ENCODE results near the gene C2orf72.
"Not testable (repeated sequence)": the region's sequence is repeated elsewhere in the genome, so short reads cannot be mapped to it uniquely, and the experiment has no call there.

The C2orf72 gene

DNA sequence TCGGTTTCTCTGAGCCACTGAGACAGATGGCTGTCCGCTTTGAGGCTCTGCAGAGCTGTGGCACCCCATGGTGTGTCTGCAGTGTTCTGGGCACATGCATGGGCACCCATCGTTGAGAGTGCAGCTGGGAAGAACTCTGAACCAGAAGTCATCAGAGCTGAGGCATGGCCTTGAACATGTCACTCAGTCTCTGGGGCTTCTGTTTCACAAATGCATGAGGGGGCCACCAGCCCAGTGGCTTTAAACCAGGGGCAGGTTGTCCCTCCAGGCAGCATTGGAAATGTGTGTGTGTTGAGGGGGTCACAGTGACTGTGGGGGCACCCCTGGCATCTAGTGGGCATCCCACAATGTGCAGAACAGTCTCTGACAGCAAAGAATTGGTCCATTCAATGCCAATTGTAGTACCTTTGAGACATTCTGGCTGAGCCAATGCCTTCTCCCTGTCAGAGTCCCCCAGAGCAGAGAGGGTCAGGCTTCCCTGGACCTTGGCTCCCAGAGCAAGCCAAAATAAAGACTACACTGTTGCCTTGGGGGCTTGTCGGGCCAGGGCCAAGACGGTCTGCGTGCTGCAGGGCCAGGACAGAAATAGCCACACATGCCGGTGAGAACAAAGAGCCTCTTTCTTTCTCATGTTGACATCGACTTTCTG lies 10.1 kb downstream of the C2orf72 start:
- DNase-seq, result no peak

- no peak for DNase-seq
Observed at GRCh38 chr2:231047923-231048915, 10.9 kb downstream of the C2orf72 start.

GRCh38 chr2:231049286-231050017 lies 12.1 kb downstream of the C2orf72 start:
- DNase-seq, result no peak

- no peak for DNase-seq
Observed at GRCh38 chr2:231050018-231050901, 12.9 kb downstream of the C2orf72 start.

DNA sequence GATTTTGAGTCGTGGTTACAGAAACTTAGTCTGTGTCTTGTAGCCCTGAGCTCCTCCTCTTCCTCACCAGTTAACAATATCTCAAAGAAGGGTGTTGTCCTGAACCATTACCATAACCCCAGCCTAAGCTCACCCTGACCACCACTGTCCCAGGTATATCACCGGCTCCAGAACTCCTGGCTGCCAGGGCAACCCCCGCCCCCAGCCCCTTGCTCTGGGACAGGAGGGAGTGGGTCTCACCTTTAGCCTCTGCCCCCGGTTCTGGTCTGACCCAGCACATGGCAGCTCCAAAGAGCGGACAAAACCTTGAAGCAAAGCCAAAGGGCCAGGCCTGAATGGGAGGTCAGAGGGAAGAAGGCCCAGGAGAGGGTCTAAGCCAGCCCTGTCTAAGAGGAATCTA lies 13.8 kb downstream of the C2orf72 start:
- no peak for DNase-seq

DNA sequence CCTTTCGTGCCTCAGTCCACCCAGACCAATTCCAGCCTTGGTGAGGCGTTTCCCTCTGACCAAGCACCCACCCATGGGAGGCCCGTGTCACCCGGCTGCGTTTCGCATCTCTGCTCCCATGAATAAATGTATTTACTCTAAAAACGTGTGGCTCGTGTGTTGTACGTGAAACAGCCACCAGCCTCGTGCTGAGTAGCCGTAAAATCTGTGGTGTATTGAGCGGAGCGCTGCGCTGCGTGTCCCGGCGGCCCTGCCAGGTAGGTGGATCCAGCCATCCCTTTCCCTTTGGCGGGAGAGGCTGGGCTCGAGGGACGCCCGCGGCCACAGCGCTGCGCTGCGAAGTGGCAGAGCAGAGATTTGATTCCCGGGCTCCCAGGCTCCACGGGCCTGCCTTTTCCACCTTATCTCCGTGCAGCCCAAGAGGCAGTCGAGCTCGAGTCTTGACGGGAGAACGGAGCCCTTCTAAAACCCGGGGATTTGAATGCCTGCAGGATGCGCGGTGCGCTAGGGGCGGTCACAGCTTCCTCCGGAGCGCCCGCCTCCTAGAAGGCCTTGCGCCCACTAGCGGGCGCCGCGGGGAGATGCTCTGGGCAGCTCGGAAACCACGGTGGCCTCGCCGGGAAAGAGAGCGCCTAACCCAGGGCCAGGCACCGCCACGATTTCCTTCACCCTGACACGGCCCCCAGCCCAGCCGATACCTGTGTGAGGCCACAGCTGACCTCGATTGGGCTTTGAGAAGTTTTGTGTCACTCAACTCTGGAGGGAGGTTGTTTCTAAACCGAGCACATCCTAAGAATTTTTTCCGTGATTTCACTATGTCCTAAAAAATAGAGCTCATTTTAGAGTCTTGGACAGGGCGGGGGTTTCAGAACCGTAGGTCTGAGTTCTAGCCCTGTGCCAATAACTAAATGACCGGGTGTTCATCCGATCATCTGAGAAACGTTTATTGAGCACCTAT lies 15.4 kb downstream of the C2orf72 start:
- peak; percentile 73 for DNase-seq

DNA sequence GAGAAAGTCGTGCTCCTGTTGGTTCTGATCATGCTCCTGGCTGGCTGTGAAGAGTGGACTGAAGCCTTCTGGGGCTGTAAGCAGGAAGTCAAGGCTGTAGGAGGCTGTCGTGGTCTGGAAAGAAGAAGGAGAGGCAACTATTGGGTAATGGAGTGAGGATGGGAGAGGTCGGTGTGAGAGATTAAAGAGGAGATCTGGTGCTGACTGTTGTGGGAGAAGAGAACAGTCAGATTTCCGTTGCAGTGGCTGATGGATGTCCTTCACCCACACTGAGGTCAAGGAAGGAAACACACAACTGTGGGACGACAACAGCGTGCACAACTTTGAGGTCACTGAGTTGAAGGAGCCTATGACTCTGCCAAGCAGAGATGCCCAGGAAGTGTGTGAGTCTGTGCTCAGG lies 16.5 kb downstream of the C2orf72 start:
- DNase-seq, result no peak

- DNase-seq, result peak; percentile 95
Observed at GRCh38 chr2:231056453-231057416, 19.4 kb downstream of the C2orf72 start, which contains the start of gene PSMD1. Gene PSMD1 (plus strand): TSS chr2:231056867. CDS start chr2:231057026, 159 bp downstream.

- no peak for DNase-seq
Observed at GRCh38 chr2:231057590-231057989, 20.3 kb downstream of the C2orf72 start.

GRCh38 chr2:231058761-231059550 lies 21.6 kb downstream of the C2orf72 start:
- DNase-seq, result no peak

- DNase-seq, result no peak
Observed at GRCh38 chr2:231059756-231060155, 22.4 kb downstream of the C2orf72 start.

GRCh38 chr2:231062776-231063175 lies 25.5 kb downstream of the C2orf72 start:
- no peak for DNase-seq

DNA sequence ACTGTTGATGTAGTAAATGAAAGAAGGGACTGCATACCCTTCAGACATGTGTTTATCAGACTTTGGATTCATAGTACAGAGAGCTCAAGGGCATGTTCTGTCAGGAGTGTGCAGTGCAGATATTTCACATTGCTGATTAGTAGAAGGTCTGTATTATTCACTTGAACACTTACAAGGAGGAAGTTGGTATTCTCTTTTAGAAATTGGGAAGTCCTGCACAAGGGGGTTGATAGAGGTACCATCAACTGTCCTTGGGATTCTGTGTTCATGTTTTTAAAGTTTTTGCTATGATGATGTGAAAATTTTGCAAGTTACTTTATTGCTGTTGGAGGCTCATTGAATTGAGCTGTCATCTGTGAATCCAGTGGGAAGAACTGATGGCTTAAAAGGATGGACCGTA lies 26.0 kb downstream of the C2orf72 start:
- DNase-seq, result no peak

- no peak for DNase-seq
Observed at GRCh38 chr2:231065966-231066365, 28.6 kb downstream of the C2orf72 start.

DNA sequence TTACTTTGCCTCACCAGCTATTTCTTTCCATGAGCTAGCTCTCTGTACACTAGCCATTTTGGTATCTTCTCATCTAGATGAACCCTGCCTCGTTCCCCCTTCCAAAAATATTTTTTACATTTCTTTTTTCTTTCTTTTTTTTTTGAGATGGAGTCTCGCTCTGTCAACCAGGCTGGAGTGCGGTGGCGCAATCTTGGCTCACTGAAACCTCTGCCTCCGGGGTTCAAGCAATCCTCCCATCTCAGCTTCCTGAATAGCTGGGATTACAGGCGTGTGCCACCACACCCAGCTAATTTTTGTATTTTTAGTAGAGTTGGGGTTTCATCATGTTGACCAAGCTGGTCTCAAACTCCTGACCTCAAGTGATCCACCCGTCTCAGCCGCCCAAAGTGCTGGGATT lies 30.2 kb downstream of the C2orf72 start:
- DNase-seq, result not testable (repeated sequence)

DNA sequence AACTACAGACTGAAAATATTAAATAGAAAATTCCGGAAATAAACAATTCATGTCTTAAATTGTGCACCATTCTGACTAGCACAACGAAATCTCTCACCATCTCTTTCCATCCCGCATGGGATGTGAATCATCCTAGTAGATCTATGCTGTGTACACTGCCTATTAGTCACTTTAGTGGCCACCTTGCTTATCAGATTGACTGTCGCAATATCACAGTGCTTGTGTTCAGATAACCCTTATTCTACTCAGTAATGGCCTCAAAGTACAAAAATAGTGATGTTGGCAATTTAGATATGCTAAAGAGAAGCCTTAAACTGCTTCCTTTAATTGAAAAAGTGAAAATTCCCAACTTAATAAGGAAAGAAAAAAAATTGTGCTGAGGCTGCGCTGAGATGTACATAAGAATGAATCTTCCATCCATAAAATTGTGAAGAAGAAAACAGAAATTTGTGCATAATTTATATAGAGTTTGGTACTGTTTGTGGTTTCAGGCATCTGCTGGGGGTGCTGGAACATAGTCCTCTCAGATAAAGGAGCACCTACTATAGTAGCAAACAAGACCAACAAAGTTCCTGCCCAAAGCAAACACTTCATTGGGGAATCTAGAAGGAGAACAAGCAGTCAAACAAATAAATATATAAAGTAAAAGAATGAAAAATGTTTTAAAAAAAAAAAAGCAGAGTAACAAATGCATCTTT lies 31.4 kb downstream of the C2orf72 start:
- no peak for DNase-seq

GRCh38 chr2:231069379-231070054 lies 32.2 kb downstream of the C2orf72 start:
- DNase-seq, result no peak

- DNase-seq, result no peak
Observed at GRCh38 chr2:231084565-231084964, 47.2 kb downstream of the C2orf72 start.

Measured in T1000 (cell line).